Uterus (tissue), 2 donors: ENCODE measurements around the gene ERMN.

Experiments
- CTCF ChIP-seq, 4 experiments: fragments of 200-600 bp in 2 of 4; fragments of 450-650 bp in 2 of 4; sonication (generic) in 2 of 4; IDR thresholded peaks; one replicate each; pipeline ENCODE4 v1.5.1; 2016 to 2019; ENCODE audit warnings: antibody characterized with exemption in 4 of 4, mild to moderate bottlenecking in 2 of 4, moderate library complexity in 1 of 4
- POLR2A ChIP-seq, 2 donors: fragments of 450-650 bp; IDR thresholded peaks; one replicate each; pipeline ENCODE4 v1.6.1; 2016; ENCODE audit warnings: antibody characterized with exemption in 2 of 2, mild to moderate bottlenecking in 1 of 2, moderate library complexity in 1 of 2

GRCh38 chr2:157296490-157296889 is 29.1 kb downstream of the ERMN start:
- TF ChIP-seq CTCF (IDR thresholded peaks at IDR 0.05) (no peak), POLR2A (IDR thresholded peaks at IDR 0.05) (no peak)
